ENCODE results near the gene TTC38. TPM values are rescaled to one million over a fixed set of nuclear protein-coding genes. Genes with fewer than 3 reads are reported as not detected.

Gene TTC38
- total and polyA plus RNA-seq, 4 donors: 14.8 to 33.9 (median 28.6) TPM

DNA sequence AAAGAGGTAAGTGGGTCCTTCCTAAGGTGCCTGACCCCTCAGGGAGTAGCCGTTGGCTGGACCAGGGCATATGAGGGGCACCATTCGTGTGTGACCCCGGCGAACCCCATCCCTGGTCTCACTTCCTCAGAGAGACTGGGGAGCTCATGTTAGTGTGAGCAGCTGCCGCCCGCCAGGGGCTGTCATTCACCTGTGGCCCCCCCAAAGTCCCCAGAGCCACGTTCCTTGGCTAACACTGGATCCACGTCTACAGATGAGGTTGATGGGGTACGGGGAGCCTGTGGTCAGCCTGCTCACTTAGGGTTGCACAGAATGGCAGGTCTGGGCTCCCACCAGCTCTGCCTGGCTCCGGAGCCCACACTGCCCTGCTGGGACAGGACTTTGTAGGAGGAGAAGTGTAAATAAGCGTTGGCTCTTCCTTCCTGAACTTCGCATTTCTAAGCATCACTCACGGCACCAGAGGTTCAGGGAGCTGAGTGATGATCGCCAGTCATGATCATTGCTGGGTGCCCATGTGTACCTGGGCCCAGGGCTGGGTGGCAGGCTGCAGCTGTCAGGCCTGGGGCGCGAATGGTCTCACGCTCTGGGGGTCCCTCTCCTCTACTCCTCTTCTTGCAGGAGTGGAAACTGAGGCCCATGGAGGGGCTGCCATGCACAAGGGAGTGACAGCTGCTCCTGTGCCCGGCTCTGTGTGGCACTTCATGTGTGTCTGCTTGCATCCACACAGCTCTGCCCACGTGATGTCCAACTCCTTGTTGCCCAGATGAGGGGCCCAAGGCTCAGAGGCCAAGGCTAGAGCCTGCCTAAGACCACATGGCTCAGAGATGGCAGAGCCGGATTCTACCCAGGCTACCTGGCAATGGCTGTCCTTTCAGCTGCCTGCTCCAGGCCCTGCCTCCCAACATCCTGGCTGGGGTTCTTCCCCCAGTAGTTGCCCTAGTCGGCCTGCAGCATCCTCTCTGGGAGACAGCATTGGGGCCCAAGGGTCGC, 11.1 kb downstream of the TTC38 start:
- Histone ChIP-seq H3K9ac (ENCODE audit: insufficient read depth in 1 of 2, low read length in 2 of 2) (no peak overlapping the region), H3K4me3 (no peak overlapping the region), H3K27ac (ENCODE audit: low read depth in 1 of 2, low read length in 1 of 2) (no peak overlapping the region), H3K36me3 (ENCODE audit: control insufficient read depth in 4 of 4, insufficient read depth in 4 of 4, low read length in 4 of 4) (peaks cover 14 to 68% (median 42%) of the 10 kb centered on the region in 4 donors), H3K27me3 (ENCODE audit: control insufficient read depth in 3 of 3, insufficient read depth in 3 of 3, low read length in 2 of 3) (no peaks in the 10 kb centered on the region), H3K4me1 (ENCODE audit: control insufficient read depth in 5 of 5, insufficient read depth in 5 of 5, low read length in 5 of 5) (no peaks in the 10 kb centered on the region), H3K9me3 (ENCODE audit: control insufficient read depth in 4 of 4, insufficient read depth in 3 of 4, low read length in 3 of 4) (no peaks in the 10 kb centered on the region)
- ATAC-seq (ENCODE audit: insufficient read depth, low FRiP score) (no peak), DNase-seq (no peak)
- WGBS, 2 donors: 94 to 97% methylated on average over 22 of the region's 22 CpGs
- TF ChIP-seq, protein P1, sequence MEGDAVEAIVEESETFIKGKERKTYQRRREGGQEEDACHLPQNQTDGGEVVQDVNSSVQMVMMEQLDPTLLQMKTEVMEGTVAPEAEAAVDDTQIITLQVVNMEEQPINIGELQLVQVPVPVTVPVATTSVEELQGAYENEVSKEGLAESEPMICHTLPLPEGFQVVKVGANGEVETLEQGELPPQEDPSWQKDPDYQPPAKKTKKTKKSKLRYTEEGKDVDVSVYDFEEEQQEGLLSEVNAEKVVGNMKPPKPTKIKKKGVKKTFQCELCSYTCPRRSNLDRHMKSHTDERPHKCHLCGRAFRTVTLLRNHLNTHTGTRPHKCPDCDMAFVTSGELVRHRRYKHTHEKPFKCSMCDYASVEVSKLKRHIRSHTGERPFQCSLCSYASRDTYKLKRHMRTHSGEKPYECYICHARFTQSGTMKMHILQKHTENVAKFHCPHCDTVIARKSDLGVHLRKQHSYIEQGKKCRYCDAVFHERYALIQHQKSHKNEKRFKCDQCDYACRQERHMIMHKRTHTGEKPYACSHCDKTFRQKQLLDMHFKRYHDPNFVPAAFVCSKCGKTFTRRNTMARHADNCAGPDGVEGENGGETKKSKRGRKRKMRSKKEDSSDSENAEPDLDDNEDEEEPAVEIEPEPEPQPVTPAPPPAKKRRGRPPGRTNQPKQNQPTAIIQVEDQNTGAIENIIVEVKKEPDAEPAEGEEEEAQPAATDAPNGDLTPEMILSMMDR (IDR thresholded peaks at IDR 0.05; ENCODE audit: control extremely low read depth, extremely low read depth): no peak

DNA sequence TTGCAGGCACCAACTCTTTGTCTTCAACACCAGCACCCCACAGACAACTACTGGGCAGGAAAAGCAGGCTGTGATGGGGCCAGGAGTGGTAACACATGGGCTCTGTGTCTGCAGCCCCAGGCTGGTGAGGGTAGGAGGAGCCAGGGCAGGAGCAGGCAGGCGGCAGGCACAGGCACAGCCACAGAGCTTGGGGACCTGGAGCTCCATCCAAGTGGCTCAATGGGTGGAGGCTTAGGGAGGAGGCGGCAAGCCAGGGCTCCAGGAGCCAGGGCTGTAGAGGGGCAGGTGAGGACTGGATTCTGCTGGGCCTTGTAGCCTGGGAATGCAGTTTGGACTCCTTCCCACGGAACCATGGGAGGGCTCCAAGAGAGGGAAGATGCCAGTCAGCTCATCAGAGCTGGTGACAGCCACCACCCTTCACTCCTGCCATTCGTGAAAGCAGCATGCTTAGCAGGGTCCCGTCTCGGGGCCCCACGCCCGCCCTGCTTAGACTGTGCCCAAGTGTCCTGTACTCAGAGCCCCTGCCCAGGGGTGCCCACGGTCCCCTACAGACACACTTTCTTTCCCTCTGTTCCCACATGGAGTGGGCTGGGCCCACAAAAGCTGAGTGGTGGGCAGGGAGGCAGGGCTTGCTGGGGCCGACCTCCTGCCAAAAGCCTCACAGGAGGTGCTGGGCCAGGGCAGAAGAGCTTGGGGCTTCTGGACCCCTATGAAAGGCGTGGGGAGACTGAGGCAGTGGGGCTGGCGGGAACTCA, 12.4 kb downstream of the TTC38 start:
- ATAC-seq (ENCODE audit: insufficient read depth, low FRiP score) (no peak), DNase-seq (no peak)
- TF ChIP-seq, protein P1 (IDR thresholded peaks at IDR 0.05; ENCODE audit: control extremely low read depth, extremely low read depth): no peak
- no peaks in the 10 kb centered on the region for H3K9me3 ChIP-seq (ENCODE audit: control insufficient read depth in 4 of 4, insufficient read depth in 3 of 4, low read length in 3 of 4)
- H3K4me3 ChIP-seq: no peak overlapping the region
- H3K27me3 ChIP-seq (ENCODE audit: control insufficient read depth in 3 of 3, insufficient read depth in 3 of 3, low read length in 2 of 3): no peaks in the 10 kb centered on the region
- no peaks in the 10 kb centered on the region for H3K4me1 ChIP-seq (ENCODE audit: control insufficient read depth in 5 of 5, insufficient read depth in 5 of 5, low read length in 5 of 5)
- peaks cover 19 to 67% (median 44%) of the 10 kb centered on the region in 4 donors for H3K36me3 ChIP-seq (ENCODE audit: control insufficient read depth in 4 of 4, insufficient read depth in 4 of 4, low read length in 4 of 4)
- no peak overlapping the region for H3K9ac ChIP-seq (ENCODE audit: insufficient read depth in 1 of 2, low read length in 2 of 2)
- 95 to 100% methylated on average over 11 to 12 of the region's 12 CpGs for WGBS, 2 donors
- H3K27ac ChIP-seq (ENCODE audit: low read depth in 1 of 2, low read length in 1 of 2): peak overlapping the region in 1 of 2 donors; percentile 52

DNA sequence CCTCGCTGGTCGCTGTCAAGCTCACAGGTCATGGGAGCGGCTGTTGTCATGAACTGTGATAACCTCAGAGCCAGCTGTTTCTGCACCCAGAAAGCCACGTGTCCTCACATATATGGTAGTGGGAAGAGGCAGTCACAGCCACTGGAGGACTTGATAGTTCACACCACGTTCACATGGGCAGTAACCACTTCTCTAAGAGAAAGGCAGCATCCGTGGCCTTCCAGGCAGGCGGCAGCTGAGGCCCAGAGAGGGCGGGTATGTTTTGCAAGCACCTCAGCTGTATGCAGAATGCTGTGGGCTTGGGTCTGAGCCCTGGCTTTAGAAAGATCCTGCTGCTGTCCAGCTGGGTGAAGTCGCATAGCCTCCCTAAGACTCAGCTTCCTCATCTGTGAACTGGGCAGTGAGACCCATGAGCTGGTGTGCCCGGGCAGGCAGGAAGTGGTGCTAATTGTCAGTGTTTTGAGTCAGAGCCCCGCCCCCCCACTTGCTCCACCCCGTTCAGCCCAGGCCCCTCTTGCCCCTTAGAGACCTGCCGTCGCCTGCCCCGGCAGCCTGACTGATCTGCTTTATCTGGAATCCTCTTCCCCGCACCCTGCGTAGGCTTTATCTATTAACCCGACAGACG, 13.3 kb downstream of the TTC38 start:
- ATAC-seq (ENCODE audit: insufficient read depth, low FRiP score) (peak; percentile 43), DNase-seq (no peak)
- no peak overlapping the region for H3K27ac ChIP-seq (ENCODE audit: low read depth in 1 of 2, low read length in 1 of 2)
- no peak overlapping the region for H3K4me3 ChIP-seq
- no peaks in the 10 kb centered on the region for H3K4me1 ChIP-seq (ENCODE audit: control insufficient read depth in 5 of 5, insufficient read depth in 5 of 5, low read length in 5 of 5)
- TF ChIP-seq, protein P1 (IDR thresholded peaks at IDR 0.05; ENCODE audit: control extremely low read depth, extremely low read depth): no peak
- H3K9ac ChIP-seq (ENCODE audit: insufficient read depth in 1 of 2, low read length in 2 of 2): no peak overlapping the region
- H3K27me3 ChIP-seq (ENCODE audit: control insufficient read depth in 3 of 3, insufficient read depth in 3 of 3, low read length in 2 of 3): no peaks in the 10 kb centered on the region
- H3K36me3 ChIP-seq (ENCODE audit: control insufficient read depth in 4 of 4, insufficient read depth in 4 of 4, low read length in 4 of 4): peaks cover 16 to 62% (median 37%) of the 10 kb centered on the region in 4 donors
- 80% methylated on average over 19 of the region's 19 CpGs for WGBS, 2 donors
- H3K9me3 ChIP-seq (ENCODE audit: control insufficient read depth in 4 of 4, insufficient read depth in 3 of 4, low read length in 3 of 4): no peaks in the 10 kb centered on the region

Measured in lung (tissue), 12 donors.